HG03135 (cell line): Measurements from ENCODE around the gene FUZ.

Experiments
- ATAC-seq: cut with Tn5 transposase; IDR thresholded peaks from one replicate; pipeline ENCODE4 v1.9.1; 2021; ENCODE audit warnings: mild to moderate bottlenecking, moderate library complexity; ENCODE audit not compliant: unreplicated experiment

The FUZ gene

DNA sequence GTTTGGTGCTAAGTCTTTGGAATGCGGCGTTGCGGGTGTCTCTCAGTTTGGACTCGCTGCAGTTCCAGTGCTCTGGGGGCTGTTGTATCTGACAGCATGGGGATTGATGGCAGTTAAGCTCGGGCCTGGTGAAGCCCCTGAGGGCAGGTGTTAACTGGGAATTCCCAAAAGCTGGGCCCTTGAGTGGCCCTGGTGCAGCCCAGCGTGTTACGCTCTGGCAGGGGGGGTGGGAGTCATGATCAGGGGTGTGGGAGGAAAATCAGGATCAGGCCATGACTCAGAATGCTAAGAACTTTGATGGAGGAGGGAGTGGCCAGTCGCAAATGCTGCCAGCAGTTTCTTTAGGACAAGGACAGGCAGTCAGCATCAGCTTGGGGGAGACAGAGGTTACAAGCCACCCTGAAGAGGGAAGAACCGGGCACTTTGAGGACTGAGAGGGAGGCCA, 26.7 kb downstream of the FUZ start:
- ATAC-seq = no peak

GRCh38 chr19:49782515-49782914, 30.6 kb downstream of the FUZ start:
- ATAC-seq = no peak

- no peak for ATAC-seq
These were observed 31.7 kb downstream of the FUZ start for GRCh38 chr19:49781394-49781793.

DNA sequence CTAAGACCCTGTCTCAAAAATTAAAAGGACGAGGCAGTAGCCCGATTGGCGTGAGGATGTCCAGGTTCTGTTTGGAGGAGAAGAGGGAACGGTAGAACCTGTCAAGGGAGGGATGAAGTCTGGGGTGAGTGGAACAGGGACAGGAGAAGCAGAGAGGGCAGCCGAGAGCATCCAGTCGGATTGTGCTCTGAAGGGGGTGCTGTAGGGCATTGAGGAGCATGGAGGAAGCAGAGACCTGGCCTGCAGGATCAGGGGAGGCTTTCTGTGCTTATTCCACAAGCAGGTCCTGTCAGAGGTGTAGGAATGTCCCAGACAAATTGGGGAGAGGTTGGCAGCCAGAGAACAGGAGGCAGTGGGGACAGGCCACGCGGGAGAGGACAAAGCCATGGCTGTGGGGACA, 32.2 kb downstream of the FUZ start:
- no peak for ATAC-seq

GRCh38 chr19:49779731-49780555, 33.1 kb downstream of the FUZ start:
- no peak for ATAC-seq

DNA sequence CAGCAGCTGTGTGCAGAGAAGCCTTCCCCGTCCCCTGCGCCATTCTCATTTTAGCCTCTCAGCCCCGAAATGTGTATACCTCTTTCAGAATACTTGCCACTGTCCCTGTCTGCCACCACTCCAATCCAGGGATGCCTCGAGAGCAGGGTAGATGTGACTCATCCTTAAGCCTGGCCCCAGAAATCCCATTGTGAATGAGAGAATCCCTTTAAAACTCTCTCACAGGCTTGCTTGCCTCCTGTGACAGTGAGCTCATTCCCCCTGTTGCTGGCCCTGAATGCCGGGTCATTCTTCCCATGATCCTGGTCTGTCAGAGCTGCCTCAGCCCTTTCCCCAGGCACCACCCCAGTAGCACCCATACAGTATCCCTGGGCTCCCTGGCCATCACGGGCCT, 36.7 kb downstream of the FUZ start:
- ATAC-seq = no peak

GRCh38 chr19:49775742-49776370, 37.2 kb downstream of the FUZ start:
- no peak for ATAC-seq

- no peak for ATAC-seq
These were observed 38.1 kb downstream of the FUZ start for GRCh38 chr19:49774969-49775368.

GRCh38 chr19:49773663-49774350, 39.3 kb downstream of the FUZ start:
- no peak for ATAC-seq

DNA sequence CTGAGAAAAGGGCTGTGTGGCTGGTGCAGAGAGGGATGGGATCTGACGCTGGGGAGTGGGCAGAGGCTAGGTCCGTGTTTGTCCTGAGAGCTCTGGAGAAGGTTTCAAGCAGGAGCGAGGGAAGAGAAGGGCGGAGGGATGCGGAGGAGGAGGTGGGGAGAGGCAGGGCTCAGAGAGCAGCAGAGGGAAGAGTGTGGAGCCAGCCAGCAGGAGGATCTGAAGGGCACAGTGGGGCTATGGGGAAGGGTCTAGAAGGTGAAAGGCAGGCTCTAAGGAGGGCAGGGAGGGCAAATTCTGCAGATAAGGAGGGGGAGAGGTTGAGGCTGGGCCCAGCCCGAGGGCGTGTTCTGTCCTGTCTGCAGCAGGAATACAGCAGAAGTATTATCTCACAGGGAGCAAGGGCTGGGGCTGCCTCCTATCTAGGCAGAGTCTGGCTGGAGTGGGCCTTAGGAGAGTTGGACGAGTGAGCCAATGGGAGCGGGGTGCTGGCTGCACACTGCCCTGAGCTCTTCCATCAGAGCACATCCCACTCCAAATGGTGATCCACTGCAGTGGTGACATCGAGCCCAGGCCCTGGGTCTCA, 40.2 kb downstream of the FUZ start:
- no peak for ATAC-seq

DNA sequence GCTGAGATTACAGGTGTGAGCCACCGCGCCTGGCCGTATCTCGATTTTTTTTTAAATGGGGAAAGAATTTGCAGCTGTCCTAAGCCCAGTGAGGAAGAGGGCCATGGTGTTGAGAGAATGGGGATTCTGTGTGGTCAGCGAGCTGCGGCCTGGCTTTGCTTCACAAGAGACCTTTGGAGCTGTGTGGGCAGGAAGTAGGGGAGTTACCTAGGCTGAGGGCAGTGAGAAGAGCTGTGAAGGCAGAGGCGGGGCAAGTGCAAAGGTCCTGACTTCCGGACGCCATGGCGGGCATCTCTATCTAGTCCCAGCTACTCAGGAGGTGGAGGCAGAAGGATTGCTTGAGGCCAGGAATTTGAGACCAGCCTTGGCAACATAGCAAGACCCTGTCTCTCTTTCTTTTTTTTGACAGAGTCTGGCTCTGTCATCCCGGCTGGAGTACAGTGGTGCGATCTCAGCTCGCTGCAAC, 41.4 kb downstream of the FUZ start:
- ATAC-seq = no peak

DNA sequence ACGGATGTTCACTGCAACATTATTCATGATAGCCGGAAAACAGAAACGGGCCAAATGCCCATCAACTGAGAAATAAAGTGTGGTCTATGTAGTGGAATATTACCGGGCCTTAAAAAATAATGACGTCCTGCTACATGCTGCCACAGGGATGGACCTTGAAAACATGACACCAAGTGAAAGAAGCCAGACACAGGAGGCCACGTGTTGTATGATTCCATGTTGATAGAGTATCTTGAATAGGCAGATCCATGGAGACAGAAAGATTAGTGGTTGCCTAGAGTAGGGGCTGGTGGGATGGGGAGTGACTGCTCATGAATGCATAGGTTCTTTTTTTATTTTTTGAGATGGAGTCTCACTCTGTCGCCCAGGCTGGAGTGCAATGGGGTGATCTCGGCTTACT, 42.6 kb downstream of the FUZ start:
- ATAC-seq = no peak

DNA sequence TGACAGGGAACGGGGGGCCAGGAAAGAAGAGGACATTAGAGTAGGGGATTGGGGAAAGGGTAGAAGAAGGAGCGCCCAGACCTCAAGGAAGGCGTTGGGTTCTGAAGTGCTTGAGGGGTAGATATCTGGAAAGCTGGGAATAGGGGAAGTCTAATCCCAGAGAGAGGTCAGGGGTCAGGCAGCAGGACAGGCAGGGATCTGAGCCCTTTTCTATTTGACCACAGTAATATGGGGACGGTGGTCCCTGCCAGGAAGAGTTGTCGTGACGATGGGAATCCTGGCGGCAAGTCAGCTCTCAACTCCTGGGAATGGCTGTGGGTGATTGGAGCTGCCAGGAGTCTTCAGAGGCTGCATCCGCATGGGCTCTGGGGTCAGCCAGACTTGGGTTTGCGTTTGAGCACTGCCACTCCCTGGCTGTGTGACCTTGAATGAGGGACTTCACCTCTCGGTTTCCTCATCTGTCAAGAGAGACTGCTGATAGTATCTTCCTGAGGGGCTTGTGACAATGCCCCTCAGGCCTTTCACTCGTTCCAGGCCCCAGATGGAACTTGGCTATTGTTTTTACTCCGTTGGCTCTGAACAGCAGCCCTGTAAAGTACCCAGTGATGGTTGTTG, 45.0 kb downstream of the FUZ start:
- no peak for ATAC-seq

- no peak for ATAC-seq
These were observed 45.7 kb downstream of the FUZ start for GRCh38 chr19:49767381-49767780.

- no peak for ATAC-seq
These were observed 46.2 kb downstream of the FUZ start, which contains the start of gene AP2A1 for GRCh38 chr19:49766930-49767299. AP2A1 (plus strand) TSS chr19:49767001; CDS start chr19:49767134, 133 bp downstream.

GRCh38 chr19:49766007-49766929, 46.8 kb downstream of the FUZ start:
- ATAC-seq = peak; percentile 92

DNA sequence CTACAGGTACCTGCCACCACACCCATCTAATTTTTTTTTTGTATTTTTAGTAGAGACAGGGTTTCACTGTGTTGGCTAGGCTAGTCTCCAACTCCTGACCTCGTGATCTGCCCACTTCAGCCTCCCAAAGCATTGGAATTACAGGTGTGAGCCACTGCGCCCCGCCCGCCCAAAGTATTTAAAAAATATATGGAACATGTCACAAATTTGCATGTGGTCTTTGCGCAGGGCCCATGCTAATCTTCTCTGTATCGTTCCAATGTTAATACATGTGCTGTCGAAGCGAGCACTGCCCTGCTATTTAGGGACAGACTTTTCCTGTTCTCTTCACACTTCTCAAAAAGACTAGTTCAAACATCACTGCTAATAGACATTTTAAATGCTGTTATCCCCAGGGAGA, 48.8 kb downstream of the FUZ start:
- ATAC-seq = no peak

DNA sequence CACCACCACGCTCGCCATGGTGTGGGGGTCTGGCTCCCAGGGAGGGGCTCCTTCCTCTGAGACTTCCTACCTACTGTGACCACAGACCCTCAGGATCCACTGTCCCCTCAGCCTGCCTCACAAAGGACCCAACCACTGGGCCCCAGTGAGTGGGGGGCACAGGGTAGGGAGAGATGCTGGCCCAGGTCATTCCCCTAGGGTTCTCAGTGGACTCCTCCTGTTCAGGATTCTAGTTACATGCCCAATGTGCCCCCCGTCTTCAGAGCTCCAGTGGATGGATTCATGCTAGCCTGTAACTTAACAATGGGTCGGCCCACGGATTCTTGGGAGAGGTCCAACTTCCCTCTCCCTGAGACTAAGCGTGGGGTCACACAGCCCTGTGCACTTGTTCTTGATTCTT, 49.9 kb downstream of the FUZ start, which contains the start of gene TSKS:
Gene TSKS, minus strand, starts transcription at position 77 of the 400 bp plus-strand sequence. Its CDS starts 59 bp downstream, at position 18.
- no peak for ATAC-seq

GRCh38 chr19:49761625-49762311, 51.3 kb downstream of the FUZ start:
- ATAC-seq = no peak
